Left renal cortex interstitium (tissue), 4 donors: ENCODE measurements around the gene CADM2. TPM values are rescaled to one million over a fixed set of nuclear protein-coding genes. Genes with fewer than 3 reads are reported as not detected.
"Not testable (repeated sequence)": the region's sequence is repeated elsewhere in the genome, so short reads cannot be mapped to it uniquely, and the experiment has no call there.

Experiments
- DNase-seq, 4 donors: peaks; one replicate each; pipeline ENCODE4 v3.0.0-alpha.2; 2013; ENCODE audit warnings: low read depth in 4 of 4, low spot score in 2 of 4, missing footprints in 1 of 4
- polyA plus RNA-seq, 4 donors: library from polyadenylated mRNA; unstranded; fragments of 120-200 nt; gene quantifications; one replicate each; pipeline ENCODE4 v1.2.1, GENCODE V29; 2013; ENCODE audit not compliant: insufficient read length in 4 of 4

The CADM2 gene
- polyA plus RNA-seq, 4 donors = 0.72 to 0.84 (median 0.81) TPM

DNA sequence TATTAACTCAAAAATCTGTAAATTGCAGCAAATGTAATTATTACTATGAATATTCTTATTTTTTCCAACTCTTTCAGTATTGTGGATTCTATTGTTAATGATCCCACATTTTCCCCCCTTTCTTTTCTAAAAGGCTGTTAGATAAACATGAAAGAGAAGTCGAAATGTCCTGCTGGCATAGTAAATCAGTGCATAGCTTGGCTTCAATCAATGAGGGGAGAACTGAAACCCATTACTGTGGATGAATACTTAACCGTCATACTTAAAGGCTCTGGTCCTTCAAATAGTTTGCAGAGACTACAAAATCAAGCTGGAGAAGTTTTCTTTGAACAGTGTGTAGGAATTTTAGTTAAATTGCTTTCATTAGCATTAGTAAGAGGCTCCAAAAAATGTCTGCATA is 667.9 kb downstream of the CADM2 start:
- DNase-seq = no peak

GRCh38 chr3:85627932-85628331 is 669.1 kb downstream of the CADM2 start:
- no peak for DNase-seq

DNA sequence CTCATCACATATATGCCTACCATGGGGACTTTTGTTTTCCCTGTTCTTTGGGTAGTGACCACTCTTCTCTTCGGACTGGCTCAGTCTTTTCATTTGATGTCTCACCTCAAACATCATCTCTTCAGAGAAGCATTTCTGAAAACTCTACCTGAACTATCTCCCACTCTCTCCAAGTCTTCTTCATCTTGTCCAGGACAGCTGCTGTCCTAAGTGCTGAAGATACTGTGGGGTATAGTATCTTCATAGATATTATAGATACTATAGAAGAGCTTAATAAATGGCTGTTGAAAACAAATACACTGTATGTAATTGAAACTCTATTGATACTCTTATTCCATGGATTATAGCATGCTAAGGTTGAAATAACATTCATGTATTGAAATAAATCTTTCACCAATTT is 672.3 kb downstream of the CADM2 start:
- DNase-seq = no peak

- DNase-seq = no peak
These were observed 674.1 kb downstream of the CADM2 start for GRCh38 chr3:85632921-85633320.

DNA sequence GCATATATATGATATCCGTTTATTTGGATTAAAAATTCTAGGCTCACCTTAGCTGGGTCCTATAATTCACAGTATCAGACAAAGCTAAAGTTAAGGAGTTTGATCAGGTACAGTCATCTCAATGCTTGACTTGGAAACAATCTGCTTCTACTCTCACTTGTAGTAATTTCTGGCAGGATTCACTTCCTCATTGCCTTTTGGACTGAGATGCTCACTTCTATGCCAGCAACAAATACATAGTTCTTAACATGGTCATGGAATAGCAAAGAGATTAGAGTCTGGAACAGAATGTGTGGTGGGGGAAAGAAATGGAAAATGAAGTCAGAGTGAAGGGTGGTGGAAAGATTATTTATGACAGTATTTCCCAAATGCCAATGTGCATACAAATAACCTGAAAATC is 693.6 kb downstream of the CADM2 start:
- DNase-seq = no peak

- no peak for DNase-seq
These were observed 701.7 kb downstream of the CADM2 start for GRCh38 chr3:85660451-85660850.

DNA sequence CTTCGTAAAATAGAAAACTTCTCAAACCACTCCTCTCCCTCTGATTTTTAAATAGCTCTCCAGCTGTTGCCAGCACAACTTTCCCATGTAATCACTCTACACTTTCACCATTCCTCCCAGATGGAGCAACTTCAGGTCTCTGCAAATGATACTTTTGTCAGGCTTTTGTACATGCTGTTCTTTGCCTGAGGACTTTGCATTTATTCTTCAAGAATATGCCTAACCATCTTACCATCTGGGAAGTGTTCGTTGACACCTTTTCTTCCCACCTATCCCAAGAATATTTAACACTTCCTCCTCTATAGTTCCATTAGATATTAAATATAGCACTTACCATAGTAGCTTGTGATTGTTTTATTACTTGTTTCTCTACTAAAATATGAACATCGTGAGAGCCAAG is 703.7 kb downstream of the CADM2 start:
- DNase-seq = no peak

DNA sequence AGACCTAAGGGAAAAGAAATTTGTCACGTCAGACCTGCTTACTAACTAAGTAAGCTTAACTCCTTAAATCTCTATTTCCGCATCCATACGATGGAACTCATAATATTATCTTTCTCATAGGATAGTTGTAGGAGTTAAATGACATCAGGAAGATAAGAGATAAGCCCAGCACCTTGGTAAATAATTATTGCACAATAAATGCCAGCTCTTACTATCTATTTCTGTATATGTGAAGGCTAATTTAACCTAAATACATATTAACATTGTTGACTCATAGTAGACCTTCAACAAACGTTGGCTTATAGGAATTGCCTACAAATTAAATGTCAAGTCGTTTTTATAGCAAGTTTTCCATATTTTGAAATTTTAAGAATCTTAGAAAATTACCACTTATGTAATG is 709.0 kb downstream of the CADM2 start:
- DNase-seq = no peak

DNA sequence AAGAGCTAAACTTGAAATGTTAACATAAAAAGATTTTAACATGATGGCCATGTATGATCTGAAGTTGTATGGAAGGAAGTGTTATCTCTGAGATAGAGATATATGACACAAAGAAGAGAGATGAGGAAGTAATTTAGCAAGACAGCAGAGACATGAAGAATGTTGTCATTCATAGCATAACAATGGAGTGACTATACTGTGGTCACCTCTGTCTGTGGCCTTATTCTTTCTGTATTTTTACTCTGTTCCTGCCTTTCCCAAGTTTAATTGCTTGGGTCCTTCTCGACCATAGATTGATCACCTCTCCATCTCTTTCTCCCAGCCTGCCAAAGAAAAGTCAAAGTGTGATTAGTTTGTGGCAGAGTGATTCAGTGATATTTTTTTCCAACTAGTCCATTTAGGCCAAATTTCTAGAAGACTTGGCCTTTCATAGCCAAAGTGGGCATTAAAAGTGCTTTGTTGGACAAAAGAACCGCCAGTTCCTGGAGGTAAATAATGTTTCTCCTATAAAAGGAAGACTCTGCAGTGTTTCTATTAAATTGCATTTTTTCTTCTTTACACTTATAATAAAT is 711.9 kb downstream of the CADM2 start:
- DNase-seq = no peak

DNA sequence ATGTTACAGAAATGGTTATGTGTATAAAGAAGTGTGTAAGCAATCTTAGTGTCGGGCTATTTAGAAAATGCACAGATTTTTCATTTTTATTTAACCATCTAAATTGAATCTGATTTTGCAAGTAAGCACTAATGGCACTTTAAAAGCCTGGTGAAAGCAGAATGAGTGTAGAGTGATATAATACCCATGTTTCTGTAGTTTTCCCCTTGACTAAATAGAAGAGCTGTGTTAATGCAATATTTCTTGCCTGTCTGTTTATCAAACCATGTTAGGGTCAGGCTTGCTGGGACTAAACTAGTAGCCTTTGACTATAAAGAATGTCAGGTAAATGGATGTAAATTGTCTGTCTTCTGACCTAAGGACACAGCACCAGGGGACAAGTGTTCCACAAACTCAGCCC is 714.0 kb downstream of the CADM2 start:
- no peak for DNase-seq

DNA sequence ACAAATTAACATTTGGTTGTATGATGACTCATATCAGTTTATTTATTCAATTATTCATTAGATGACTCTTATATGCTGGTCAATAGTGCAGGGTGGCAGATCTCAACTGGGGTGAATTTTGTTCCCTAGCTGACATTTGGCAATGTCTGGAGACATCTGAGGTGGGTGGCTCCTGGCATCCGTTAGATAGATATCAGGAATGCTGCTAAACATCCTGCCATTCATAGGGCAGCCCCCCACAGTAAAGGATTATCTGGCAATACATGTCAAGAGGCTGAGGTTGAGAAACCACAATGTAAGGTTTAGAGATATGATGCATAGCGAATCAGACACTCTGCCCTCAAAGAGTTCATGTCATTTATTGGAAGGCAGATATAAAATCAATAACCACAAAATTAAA is 719.9 kb downstream of the CADM2 start:
- no peak for DNase-seq

DNA sequence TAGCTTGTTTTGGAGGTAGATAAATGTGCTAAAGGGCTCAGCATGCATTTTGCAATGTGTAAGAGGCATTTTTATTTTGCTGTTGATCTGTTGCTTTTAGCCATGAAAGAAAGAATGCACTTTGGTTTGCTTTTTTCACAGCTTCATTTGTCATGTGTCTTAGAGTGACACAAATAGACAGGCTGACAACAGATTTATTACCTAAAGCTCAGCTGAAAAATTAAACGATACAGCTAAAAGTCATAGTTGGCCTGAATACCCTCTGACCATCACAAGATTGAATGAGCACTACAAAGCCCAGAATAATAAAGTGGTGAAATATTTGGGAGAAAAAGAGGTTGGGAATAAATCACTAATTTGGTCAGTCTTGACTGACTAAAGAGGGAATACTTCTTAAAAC is 723.1 kb downstream of the CADM2 start:
- no peak for DNase-seq

GRCh38 chr3:85691196-85691595 is 732.4 kb downstream of the CADM2 start:
- no peak for DNase-seq

DNA sequence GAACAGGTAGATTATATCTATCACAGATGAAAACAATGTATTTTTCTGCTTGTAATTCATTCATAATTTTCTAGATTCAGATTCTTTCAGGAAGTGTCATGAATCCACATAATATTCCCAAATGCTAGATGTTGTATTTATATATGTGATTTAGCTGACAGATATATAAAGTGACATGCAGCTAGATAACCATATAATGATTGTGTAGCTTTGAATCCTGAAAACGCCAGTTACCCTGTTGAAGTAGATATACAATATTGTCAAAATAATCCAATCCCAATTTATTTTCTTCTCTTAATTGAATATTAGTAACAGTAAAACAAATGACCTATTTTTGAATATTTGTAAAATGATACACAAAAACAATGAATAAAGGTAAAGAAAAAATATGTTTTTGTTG is 738.4 kb downstream of the CADM2 start:
- DNase-seq = no peak

GRCh38 chr3:85706130-85706529 is 747.3 kb downstream of the CADM2 start:
- DNase-seq = no peak

DNA sequence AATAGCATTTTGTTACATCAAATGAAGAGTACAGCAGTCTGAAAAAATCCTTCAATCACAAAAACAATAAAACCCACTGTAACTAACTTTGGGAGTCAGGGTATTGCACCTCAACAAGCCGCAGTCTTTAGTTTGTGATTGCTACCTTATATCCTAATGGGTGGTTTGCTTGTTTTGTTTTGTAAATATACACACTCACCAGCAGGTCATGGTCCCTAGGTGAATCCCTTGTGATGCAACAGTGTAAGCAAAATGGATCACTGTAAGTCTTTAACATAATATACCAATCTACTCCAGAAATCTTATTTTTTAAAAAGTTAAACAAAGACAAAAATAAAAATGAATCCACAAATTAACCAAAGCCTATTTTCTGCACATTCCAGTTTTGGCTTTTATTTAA is 749.5 kb downstream of the CADM2 start:
- not testable (repeated sequence) for DNase-seq

DNA sequence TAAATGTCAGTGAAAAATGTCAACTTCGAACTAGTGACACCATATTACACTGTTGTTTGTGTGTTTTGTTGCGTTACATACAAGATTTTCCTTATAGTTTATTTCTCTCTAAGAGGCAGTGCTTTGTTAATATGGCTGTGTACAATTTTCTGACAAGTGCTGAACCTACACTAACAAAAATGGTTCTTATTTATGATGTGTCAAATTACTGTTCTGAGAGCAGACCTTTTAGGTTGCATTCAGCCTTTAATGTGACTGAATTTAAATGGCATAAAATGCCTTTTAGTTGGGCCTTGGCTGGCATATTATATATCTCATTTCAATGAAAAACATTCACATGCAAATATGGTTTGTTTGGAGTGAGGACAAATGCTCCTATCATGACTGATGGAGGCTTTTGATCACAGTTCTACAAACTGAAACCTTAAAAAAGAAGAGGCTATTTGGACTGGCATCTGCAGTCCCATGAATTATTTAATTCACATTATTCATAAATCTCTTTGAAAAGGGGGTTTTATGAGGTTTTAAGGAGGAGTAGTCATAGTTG is 750.6 kb downstream of the CADM2 start:
- DNase-seq = no peak

GRCh38 chr3:85710490-85710889 is 751.7 kb downstream of the CADM2 start:
- DNase-seq = no peak

DNA sequence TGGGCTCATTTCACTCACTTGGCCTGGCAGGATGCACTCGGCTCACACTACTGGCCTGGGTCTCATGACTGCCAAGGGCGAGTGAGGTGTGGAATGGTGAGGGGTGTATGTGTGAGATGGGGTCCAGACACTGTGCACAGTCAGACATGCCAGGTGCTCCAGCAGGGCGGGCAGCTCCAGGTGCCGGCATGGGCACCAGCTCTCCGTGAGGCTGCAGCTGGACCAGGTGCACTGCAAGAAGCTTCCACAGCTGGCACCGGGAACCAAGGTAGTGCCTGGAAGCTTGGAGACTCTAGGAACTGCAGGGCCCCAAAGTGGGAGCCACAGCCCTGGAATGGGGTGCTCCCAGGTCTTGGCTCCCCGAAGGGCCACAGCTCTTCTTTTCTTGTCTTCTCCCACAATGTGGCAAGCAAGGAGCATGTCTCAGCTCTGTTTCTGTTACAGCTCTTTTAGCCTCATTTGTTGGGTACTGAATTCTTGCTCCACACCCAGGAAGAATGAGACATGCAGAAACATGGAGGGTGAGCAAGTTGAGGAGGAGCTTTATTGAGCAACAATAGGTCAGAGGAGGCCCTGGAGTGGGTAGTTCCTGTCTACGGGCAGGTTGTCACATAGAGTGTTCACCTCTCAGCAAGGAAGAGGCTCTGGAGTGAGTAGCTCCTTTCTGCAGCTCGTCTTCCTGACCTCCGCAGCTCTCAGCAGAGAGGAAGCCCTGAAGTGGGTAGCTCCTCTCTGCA is 762.8 kb downstream of the CADM2 start:
- DNase-seq = no peak

DNA sequence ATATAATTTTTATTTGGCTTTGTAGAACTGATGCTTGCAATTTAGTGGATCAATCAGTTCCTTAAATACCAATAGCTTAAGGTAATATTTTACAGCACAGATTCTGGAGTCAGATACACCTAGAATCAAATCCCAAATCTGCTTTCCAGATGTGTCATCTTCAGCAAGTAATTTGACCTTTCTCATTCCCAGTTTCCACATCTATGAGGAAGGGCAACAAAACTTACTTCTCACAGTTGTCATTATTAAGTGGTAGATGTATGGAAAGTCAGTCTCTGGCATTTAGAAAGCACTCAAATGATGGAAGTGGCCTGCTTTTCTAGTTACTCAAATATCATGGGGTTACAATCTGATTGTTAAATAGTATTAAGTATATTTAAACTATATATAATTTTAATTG is 767.0 kb downstream of the CADM2 start:
- DNase-seq = no peak

- no peak for DNase-seq
These were observed 767.5 kb downstream of the CADM2 start for GRCh38 chr3:85726241-85726640.

DNA sequence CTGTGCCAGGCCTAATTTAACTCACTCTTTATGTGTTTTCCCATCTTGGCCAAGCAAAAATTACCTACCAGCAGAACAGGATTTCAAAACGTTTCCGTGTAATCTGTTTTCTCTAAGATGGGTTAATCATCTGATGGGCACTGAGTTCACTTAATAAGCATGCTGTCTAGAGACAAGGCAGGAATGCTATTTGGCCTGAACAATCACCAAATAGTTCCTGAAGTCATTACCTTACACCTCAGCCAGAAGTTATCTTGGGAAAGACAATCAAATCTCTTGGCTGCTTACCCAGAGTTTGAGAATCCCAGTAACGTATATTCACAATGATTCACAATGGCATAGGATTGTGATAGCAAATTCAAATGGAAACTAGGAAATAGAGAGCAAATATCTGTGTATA is 779.1 kb downstream of the CADM2 start:
- DNase-seq = no peak
